DND-41 (cell line): Measurements from ENCODE around the gene CFAP54.
"Not testable (repeated sequence)": the region's sequence is repeated elsewhere in the genome, so short reads cannot be mapped to it uniquely, and the experiment has no call there.

Experiments used
- ATAC-seq: fragments of 200-7000 bp; cut with Tn5 transposase; 3 replicates; pipeline ENCODE4 v1.9.1; 2021; ENCODE audit warnings: low read depth; ENCODE audit not compliant: insufficient read depth
- DNase-seq: peaks from one replicate; pipeline ENCODE4 v3.0.0-alpha.2; 2020
- H2AFZ ChIP-seq: 2 replicates; pipeline ENCODE4 v1.6.0; 2012; ENCODE audit warnings: low read depth, low read length
- H3K27ac ChIP-seq: 2 replicates; pipeline ENCODE4 v1.5.1; 2012; ENCODE audit warnings: low read length, inconsistent platforms
- H3K27me3 ChIP-seq: fragments of 200-600 bp; sonication (generic); 2 replicates; pipeline ENCODE4 v1.6.0; 2012; ENCODE audit warnings: low read length, mild to moderate bottlenecking, inconsistent platforms; ENCODE audit not compliant: insufficient read depth, poor library complexity
- H3K36me3 ChIP-seq: 2 replicates; pipeline ENCODE4 v1.5.1; 2012; ENCODE audit warnings: low read length, inconsistent platforms; ENCODE audit not compliant: insufficient read depth
- H3K4me1 ChIP-seq: 2 replicates; pipeline ENCODE4 v1.5.1; 2012; ENCODE audit warnings: mild to moderate bottlenecking, low read length; ENCODE audit not compliant: insufficient read depth
- H3K4me2 ChIP-seq: 2 replicates; pipeline ENCODE4 v1.6.0; 2012; ENCODE audit warnings: mild to moderate bottlenecking, moderate library complexity, low read length, inconsistent platforms; ENCODE audit not compliant: insufficient read depth
- H3K4me3 ChIP-seq, 2 experiments: fragments of 200-600 bp in 1 of 2; shearing (Covaris generic) in 1 of 2; 2 replicates each; pipeline ENCODE4 v1.5.1; 2012 to 2016; ENCODE audit warnings: inconsistent platforms in 2 of 2, low read length in 2 of 2, mild to moderate bottlenecking in 2 of 2, low read depth in 1 of 2, moderate library complexity in 1 of 2
- H3K79me2 ChIP-seq: 2 replicates; pipeline ENCODE4 v1.6.0; 2012; ENCODE audit warnings: low read length, inconsistent platforms; ENCODE audit not compliant: insufficient read depth
- H3K9ac ChIP-seq: 2 replicates; pipeline ENCODE4 v1.6.0; 2012; ENCODE audit warnings: low read depth, mild to moderate bottlenecking, inconsistent platforms, low read length, moderate library complexity
- H3K9me3 ChIP-seq: 2 replicates; pipeline ENCODE4 v1.5.1; 2012; ENCODE audit warnings: low read length, moderate library complexity, mild to moderate bottlenecking, inconsistent platforms; ENCODE audit not compliant: insufficient read depth, severe bottlenecking
- H4K20me1 ChIP-seq: 2 replicates; pipeline ENCODE4 v1.6.0; 2012; ENCODE audit warnings: low read length; ENCODE audit not compliant: insufficient read depth
- CTCF ChIP-seq: IDR thresholded peaks from 2 replicates; pipeline ENCODE4 v1.5.1; 2012; ENCODE audit warnings: borderline replicate concordance, low read length, moderate library complexity, mild to moderate bottlenecking; ENCODE audit not compliant: poor library complexity, severe bottlenecking; ENCODE audit errors: extremely low read depth
- EZH2 ChIP-seq: IDR thresholded peaks from 3 replicates; pipeline ENCODE4 v1.6.1; 2012; ENCODE audit warnings: borderline replicate concordance, low read depth, mild to moderate bottlenecking, moderate library complexity, low read length, inconsistent platforms; ENCODE audit not compliant: severe bottlenecking

The CFAP54 gene

GRCh38 chr12:96487634-96488033 is 1.7 kb upstream of the CFAP54 start:
- no peak overlapping the region for H3K4me2 ChIP-seq

GRCh38 chr12:96493106-96493505 is 3.7 kb downstream of the CFAP54 start:
- Histone ChIP-seq H3K36me3 (no peaks in the 10 kb centered on the region), H3K79me2 (no peaks in the 10 kb centered on the region), H3K4me1 (peaks cover 24% of the 10 kb centered on the region), H3K27me3 (no peaks in the 10 kb centered on the region), H3K4me2 (no peak overlapping the region), H3K27ac (no peak overlapping the region), H4K20me1 (no peaks in the 10 kb centered on the region), H2AFZ (no peak overlapping the region), H3K4me3 (no peak overlapping the region), H3K9ac (no peak overlapping the region), H3K9me3 (no peaks in the 10 kb centered on the region)
- TF ChIP-seq EZH2 (no peak), CTCF (no peak)
- ATAC-seq (no peak), DNase-seq (no peak)

More at GRCh38 chr12:96487634-96488033, 1.7 kb upstream of the CFAP54 start:
- Histone ChIP-seq H3K4me3 (no peak overlapping the region), H4K20me1 (no peaks in the 10 kb centered on the region), H3K9ac (no peak overlapping the region), H3K4me1 (peaks cover 14% of the 10 kb centered on the region), H3K27me3 (no peaks in the 10 kb centered on the region), H3K36me3 (no peaks in the 10 kb centered on the region), H3K27ac (no peak overlapping the region), H3K9me3 (no peaks in the 10 kb centered on the region), H2AFZ (no peak overlapping the region), H3K79me2 (no peaks in the 10 kb centered on the region)
- DNase-seq = no peak
- ATAC-seq = no peak
- no peak for TF ChIP-seq CTCF
- no peak for TF ChIP-seq EZH2

- not testable (repeated sequence) for H3K9ac ChIP-seq, H3K36me3 ChIP-seq, H3K9me3 ChIP-seq, DNase-seq, H3K27ac ChIP-seq, H2AFZ ChIP-seq, ATAC-seq, H3K27me3 ChIP-seq, H3K79me2 ChIP-seq, H4K20me1 ChIP-seq, H3K4me2 ChIP-seq, H3K4me3 ChIP-seq
- H3K4me1 ChIP-seq = peaks cover 18% of the 10 kb centered on the region
Observed at GRCh38 chr12:96494154-96494553, 4.8 kb downstream of the CFAP54 start.

- H2AFZ ChIP-seq = no peak overlapping the region; the same call in 1 of the 2 replicates
- ATAC-seq (no peak), DNase-seq (no peak)
- no peaks in the 10 kb centered on the region for H3K9me3 ChIP-seq
- H3K27ac ChIP-seq = no peak overlapping the region
- no peak overlapping the region for H3K9ac ChIP-seq
- H3K4me2 ChIP-seq = no peak overlapping the region
- no peak overlapping the region for H3K4me3 ChIP-seq
- no peaks in the 10 kb centered on the region for H3K27me3 ChIP-seq
- H4K20me1 ChIP-seq = no peaks in the 10 kb centered on the region
- TF ChIP-seq EZH2 (no peak), CTCF (no peak)
- H3K4me1 ChIP-seq = peaks cover 12% of the 10 kb centered on the region
- H3K36me3 ChIP-seq = no peaks in the 10 kb centered on the region
- no peaks in the 10 kb centered on the region for H3K79me2 ChIP-seq
Observed at GRCh38 chr12:96495155-96495554, 5.8 kb downstream of the CFAP54 start.
